ENCODE data around the gene PRKAR2B.
"Not testable (repeated sequence)": the region's sequence is repeated elsewhere in the genome, so short reads cannot be mapped to it uniquely, and the experiment has no call there.

Gene PRKAR2B

DNA sequence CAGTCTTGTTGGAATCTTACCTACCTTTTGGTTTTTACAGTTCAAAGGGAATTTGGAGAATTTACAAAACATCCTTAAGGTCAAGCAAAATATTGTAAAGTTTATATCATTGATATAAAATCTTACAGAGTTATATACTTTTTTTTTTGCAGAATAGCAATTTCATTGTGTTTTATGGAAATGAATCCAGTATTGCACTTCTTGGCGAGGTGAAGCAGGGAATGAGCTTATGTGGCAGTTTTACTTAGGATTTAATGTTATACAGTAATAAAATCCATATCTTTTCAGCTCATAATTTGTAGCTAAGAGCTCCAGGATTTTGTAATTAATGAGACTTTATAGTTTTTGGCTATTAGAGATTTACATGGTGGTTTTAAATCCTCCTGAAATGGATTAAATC is 5.0 kb downstream of the PRKAR2B start:
- DNase-seq, result no peak

DNA sequence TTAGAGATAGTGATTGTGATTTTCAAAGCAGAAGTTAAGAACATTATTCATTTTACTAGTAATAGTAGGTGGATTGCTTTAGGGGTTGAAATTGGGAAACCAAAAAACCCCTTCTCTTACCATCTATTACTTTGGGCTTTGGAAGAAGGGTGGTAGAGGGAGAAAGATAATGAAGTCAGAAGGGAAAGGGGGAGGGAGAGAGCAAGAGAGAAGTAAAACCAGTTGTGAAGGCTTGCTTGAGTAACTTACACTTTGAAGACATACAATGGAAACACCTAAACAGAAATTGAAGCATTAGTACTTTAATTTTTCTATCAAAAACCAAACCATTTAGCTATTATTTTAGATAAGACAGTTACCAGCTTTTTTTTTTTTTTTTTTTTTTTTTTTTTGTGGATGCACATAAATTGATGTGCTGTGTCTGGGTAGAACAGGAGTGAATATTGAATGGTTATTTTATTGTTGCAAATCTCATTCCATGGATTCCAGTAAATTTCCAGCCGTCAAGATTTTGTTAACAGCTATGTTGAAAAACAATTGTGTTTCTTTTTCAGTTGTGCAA is 5.5 kb downstream of the PRKAR2B start:
- no peak for DNase-seq

- DNase-seq, result no peak
These were observed 6.9 kb downstream of the PRKAR2B start for GRCh38 chr7:107051376-107051775.

GRCh38 chr7:107054965-107055364 is 10.5 kb downstream of the PRKAR2B start:
- not testable (repeated sequence) for DNase-seq

DNA sequence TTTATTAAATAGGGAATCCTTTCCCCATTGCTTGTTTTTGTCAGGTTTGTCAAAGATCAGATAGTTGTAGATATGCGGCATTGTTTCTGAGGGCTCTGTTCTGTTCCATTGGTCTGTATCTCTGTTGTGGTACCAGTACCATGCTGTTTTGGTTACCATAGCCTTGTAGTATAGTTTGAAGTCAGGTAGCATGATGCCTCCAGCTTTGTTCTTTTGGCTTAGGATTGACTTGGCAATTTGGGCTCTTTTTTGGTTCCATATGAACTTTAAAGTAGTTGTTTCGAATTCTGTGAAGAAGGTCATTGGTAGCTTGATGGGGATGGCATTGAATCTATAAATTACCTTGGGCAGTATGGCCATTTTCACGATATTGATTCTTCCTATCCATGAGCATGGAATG is 11.6 kb downstream of the PRKAR2B start:
- DNase-seq, result not testable (repeated sequence)

DNA sequence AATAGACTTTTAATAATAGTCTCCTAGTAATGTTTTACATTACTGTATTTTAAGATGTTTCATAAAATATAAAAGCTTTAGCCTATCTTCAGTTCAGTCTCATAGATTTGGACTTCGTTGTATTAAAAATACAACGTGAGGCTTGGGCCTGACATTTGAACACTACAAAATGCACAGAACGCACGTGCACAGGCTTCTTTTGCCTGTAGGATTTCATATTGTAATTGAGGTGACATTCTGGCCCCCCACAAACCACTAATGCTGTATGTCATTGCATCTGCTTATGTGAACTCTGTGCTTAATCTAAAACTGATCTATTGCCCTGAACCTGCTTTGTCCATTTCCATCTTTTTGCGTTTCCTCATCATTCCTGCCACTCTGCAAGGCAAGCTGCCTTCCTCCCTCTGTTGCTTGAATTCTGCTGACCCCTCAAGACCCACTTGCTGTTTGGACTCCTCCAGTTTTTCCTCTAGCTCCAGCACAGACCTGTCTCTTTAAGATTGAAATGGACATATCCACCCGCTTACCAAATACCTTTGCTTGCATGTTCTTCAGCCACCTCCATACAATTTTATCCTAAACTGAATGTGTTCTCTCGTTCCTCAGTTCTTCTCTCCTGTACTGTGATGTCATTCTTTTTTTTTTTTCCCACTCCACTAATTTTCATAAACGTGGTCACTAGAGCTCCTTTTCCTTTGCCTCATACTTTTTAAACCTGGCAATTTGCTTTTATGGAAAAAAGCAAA is 12.4 kb downstream of the PRKAR2B start:
- DNase-seq, result no peak

DNA sequence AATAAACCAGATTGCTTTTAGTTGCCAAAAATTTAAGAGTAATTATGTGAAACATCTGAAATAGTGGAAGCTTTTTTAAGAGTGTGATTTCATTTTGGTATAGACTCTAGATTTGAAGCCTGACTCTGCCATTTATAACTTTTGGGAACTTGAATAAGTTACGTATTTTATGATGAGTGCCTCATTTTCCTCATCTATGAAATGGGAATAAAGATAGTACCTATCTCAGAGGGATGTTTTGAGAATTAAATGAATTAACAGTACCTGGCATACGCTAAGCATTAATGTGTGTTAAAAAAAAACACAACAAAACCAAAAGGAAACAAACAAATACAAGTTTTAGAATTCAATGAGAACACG is 12.9 kb downstream of the PRKAR2B start:
- no peak for DNase-seq

GRCh38 chr7:107059468-107059867 is 15.0 kb downstream of the PRKAR2B start:
- no peak for DNase-seq

GRCh38 chr7:107063245-107064120 is 19.0 kb downstream of the PRKAR2B start:
- no peak for DNase-seq

DNA sequence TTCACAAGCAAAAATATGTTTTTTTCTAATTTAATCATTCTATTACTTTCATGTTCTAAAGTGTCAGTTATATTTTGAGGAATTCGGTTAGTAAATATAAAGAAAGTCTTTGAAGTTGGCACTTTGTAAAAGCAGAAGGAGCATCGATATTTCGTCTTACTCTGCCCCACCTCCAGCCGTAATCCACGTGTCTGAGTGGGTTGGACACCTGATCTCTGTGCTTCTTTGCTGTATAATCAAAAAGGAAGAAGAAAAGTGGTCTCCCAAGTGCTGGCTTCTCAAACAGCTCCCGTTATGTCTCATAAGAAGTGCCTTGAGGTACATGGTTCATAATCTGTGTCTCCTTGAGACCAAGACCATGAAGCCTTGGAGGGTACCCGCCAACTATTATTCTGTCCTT is 19.8 kb downstream of the PRKAR2B start:
- no peak for DNase-seq

DNA sequence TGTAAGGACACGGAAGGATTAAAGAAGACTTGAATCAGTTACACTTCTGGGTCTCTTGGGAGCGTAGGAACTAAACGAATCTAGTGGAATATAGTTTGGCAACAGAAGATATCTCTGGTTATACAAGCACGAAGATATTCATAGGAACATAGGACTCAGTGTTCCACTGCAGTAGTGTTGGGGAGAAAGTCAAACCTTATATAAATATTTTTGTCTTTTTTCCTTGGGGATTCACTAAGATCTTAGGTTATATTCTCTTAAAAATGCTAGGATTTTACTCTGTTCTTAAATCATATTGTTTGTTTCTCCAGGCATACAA is 21.4 kb downstream of the PRKAR2B start:
- DNase-seq, result no peak

- no peak for DNase-seq
These were observed 23.7 kb downstream of the PRKAR2B start for GRCh38 chr7:107068156-107068555.

DNA sequence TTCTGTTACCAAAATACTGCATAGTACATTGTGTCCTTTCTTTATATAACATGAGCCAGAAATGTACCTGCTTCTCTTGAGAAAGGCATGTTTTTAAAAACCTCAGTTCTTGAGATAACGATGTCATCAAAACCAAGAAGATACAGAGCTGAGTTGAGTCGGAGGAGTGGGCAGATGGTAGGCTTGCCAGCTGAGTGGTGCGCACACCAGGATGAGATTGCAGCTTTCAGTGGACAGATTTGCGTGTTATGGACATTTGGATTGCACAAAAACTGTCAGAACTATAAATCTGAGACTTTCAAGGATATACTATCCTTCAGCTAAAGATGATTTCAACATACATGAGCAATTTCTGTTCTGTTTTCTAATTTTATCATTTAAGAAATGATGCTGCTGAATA is 25.0 kb downstream of the PRKAR2B start:
- no peak for DNase-seq

DNA sequence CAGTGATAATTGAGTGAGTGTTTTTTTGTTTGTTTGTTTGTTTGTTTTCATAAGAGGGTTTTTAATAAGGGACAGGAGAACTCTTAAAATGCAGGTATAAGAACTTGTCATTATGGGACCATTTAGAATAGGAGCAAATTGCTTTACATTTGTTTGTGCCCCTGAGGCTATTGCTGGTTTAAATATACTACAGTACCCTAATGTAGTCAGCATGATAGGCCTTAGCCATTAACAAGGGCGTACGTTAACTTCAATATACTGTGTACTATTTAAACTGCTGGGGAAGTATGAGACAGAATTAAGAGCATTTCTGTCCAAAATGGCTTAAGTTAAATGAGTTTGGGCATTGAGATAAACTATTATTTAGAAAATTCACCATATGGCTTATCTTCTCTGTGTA is 26.2 kb downstream of the PRKAR2B start:
- DNase-seq, result no peak

DNA sequence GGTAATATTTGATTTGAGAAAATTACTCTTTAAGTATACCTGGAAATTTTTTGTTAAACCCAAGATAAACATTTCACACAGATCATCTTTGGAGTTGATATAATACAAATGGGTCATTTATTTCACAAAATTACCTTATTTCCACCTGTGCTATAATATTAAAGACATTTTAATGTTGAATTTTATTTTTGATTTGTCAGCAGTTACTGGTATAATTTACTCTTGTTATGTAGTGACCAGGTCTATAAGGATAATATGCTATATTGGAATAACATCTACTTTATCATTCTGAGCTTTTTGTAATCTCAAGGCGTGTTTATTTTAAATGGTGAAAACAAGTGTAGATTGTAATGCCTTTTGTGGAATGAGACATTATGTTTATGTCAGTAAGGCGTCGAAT is 26.6 kb downstream of the PRKAR2B start:
- DNase-seq, result no peak

GRCh38 chr7:107072133-107072532 is 27.6 kb downstream of the PRKAR2B start:
- no peak for DNase-seq

DNA sequence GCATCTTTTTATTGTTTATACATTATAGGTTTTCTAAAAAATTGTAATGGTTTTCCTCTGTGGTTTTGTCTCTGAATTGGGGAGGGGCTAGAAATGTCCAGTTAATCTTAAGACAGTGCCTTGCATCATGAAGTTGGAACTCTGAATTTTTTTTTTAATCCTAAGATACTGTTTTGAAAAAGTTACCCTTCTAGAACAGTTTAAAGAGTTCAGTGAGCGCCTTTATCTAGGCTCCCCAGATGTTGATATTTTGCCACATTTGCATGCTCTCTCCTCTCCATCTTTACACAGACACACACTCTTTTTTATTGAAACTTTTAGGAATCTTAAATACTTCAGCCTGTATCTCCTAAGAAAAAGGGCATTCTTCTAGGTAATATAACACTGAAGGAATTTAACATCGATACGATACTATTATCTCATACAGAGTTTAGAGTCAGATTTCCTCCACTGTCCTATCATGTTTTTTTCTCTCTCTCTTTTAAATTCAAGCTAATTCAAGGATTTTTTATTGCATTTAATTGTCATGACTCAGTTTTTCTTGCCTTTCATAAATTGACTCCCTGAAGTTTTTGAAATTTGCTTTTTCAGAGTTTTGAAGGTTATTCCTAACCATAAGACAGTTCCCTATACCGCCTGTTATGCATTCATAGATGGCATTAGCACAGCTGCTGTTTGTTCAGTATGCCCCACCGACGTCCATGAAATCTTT is 31.5 kb downstream of the PRKAR2B start:
- no peak for DNase-seq

DNA sequence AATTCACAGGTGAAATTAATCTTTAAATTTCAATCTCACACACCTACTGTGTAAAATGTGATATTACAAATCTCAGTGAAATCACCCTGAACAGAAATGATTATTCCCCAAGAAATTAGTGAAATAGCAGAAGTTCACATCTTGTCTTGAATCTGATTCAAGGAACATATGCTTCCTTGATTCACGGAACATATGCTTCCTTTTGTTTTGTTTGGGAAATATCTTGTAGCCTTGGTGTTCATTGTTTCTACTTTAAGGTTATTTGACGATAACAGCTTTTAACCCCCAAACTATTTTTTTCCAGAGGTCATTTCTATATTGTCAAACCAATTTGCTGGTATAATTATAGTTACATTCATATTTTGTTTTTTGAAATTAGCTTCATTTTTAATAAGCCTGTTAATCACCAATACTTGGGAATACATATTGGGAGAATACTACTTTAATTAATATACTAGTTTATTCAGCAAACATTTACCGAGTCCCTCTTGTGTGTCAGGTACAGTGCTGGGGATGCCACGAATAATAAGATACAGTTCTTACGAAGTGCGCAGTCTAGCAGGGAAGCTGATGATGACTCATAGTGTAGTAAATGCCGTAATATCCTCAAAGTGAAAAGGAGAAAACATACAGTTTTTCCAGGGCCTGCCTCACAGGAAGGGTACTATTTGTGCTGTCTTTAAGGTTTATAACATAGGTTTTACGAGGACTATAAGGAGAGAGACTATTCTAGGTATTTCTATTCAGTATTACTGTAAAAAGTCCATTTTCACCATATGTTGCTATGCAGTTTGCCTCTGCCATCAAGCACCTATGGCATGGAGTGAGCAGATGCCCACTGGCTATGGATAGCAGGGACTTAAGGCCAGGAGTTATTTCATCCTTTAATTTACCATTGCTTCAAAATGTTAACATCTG is 32.5 kb downstream of the PRKAR2B start:
- no peak for DNase-seq

- DNase-seq, result no peak
These were observed 33.4 kb downstream of the PRKAR2B start for GRCh38 chr7:107077699-107078516.

DNA sequence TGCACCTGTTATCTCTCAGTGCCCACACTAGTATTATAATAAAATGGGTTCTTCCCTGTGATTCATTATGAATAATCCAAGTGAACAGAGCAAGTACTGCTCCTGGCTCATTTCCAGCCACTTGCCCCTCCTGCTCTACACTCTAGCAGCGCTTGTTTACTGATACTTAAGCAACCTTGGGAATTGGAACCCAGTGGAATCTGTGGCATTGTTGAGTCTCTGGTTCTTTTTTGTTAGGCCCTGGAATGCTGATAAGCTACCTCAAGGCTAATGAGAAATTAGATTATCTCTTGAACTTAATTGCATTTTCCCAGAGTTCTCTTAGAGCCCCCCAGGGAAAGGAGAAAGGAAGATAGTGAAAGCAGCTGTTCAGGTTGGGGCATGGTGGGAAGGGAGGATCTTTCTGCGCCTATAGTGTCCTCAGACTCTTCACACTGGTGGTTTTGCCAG is 34.0 kb downstream of the PRKAR2B start:
- no peak for DNase-seq

- no peak for DNase-seq
These were observed 34.9 kb downstream of the PRKAR2B start for GRCh38 chr7:107079212-107079940.

Data from NCI-H1694 (cell line).